WTC11 (cell line): ENCODE results near the gene TEKTIP1.

Experiments
- ZNF396 ChIP-seq: fragments of 250-450 bp; sonication (Bioruptor Pico); IDR thresholded peaks from 2 replicates; pipeline ENCODE4 v1.8.0; 2021; ENCODE audit warnings: mild to moderate bottlenecking, moderate library complexity, borderline replicate concordance
- TF ChIP-seq, protein P1 (sequence below): sonication (generic); formaldehyde crosslinking; IDR thresholded peaks from 2 replicates; pipeline ENCODE4 v1.8.0; 2023; ENCODE audit warnings: missing genetic modification reagents, mild to moderate bottlenecking, borderline replicate concordance
- TF ChIP-seq, protein P2 (sequence below): fragments of 200-600 bp; IDR thresholded peaks from 2 replicates; pipeline ENCODE4 v1.8.0; 2022; ENCODE audit warnings: antibody characterized with exemption

DNA sequence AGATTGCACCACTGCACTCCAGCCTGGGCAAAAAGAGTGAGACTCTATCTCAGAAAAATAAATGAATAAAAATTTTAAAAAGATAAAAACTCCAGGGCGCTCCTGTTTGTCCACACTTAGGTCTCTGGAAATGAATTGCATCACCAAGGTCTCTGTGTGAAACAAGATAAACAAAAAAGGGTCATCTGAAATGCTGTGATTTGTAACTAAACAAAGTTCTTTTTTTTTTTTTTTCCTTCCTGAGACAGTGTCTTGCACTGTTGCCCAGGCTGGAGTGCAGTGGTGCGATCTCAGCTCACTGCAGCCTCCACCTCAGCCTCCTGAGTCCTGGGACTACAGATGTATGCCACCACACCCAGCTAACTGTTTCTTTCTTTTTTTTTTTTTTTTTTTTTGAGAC, 21.3 kb upstream of the TEKTIP1 start:
- TF ChIP-seq, protein P1, sequence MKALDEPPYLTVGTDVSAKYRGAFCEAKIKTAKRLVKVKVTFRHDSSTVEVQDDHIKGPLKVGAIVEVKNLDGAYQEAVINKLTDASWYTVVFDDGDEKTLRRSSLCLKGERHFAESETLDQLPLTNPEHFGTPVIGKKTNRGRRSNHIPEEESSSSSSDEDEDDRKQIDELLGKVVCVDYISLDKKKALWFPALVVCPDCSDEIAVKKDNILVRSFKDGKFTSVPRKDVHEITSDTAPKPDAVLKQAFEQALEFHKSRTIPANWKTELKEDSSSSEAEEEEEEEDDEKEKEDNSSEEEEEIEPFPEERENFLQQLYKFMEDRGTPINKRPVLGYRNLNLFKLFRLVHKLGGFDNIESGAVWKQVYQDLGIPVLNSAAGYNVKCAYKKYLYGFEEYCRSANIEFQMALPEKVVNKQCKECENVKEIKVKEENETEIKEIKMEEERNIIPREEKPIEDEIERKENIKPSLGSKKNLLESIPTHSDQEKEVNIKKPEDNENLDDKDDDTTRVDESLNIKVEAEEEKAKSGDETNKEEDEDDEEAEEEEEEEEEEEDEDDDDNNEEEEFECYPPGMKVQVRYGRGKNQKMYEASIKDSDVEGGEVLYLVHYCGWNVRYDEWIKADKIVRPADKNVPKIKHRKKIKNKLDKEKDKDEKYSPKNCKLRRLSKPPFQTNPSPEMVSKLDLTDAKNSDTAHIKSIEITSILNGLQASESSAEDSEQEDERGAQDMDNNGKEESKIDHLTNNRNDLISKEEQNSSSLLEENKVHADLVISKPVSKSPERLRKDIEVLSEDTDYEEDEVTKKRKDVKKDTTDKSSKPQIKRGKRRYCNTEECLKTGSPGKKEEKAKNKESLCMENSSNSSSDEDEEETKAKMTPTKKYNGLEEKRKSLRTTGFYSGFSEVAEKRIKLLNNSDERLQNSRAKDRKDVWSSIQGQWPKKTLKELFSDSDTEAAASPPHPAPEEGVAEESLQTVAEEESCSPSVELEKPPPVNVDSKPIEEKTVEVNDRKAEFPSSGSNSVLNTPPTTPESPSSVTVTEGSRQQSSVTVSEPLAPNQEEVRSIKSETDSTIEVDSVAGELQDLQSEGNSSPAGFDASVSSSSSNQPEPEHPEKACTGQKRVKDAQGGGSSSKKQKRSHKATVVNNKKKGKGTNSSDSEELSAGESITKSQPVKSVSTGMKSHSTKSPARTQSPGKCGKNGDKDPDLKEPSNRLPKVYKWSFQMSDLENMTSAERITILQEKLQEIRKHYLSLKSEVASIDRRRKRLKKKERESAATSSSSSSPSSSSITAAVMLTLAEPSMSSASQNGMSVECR (CRISPR knock-in tag) = no peak
- TF ChIP-seq, protein P2, sequence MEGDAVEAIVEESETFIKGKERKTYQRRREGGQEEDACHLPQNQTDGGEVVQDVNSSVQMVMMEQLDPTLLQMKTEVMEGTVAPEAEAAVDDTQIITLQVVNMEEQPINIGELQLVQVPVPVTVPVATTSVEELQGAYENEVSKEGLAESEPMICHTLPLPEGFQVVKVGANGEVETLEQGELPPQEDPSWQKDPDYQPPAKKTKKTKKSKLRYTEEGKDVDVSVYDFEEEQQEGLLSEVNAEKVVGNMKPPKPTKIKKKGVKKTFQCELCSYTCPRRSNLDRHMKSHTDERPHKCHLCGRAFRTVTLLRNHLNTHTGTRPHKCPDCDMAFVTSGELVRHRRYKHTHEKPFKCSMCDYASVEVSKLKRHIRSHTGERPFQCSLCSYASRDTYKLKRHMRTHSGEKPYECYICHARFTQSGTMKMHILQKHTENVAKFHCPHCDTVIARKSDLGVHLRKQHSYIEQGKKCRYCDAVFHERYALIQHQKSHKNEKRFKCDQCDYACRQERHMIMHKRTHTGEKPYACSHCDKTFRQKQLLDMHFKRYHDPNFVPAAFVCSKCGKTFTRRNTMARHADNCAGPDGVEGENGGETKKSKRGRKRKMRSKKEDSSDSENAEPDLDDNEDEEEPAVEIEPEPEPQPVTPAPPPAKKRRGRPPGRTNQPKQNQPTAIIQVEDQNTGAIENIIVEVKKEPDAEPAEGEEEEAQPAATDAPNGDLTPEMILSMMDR = no peak
- TF ChIP-seq ZNF396 (CRISPR knock-in tag) = no peak
